KMS-11 (cell line): ENCODE data around the gene CD93.

Experiments used
- H2AFZ ChIP-seq: fragments of 200-600 bp; sonication (generic); 2 replicates; pipeline ENCODE4 v1.6.1; 2016; ENCODE audit warnings: antibody characterized with exemption, mixed run types, low read depth
- H3K27ac ChIP-seq: fragments of 200-600 bp; sonication (generic); 2 replicates; pipeline ENCODE4 v1.6.1; 2016; ENCODE audit warnings: mild to moderate bottlenecking, mixed run types
- H3K27me3 ChIP-seq: fragments of 200-600 bp; sonication (generic); 2 replicates; pipeline ENCODE4 v1.6.1; 2017; ENCODE audit warnings: mild to moderate bottlenecking, low read depth, mixed run types, moderate library complexity; ENCODE audit not compliant: insufficient read depth
- H3K36me3 ChIP-seq: fragments of 200-600 bp; sonication (generic); 2 replicates; pipeline ENCODE4 v1.6.1; 2017; ENCODE audit warnings: mild to moderate bottlenecking, mixed run types; ENCODE audit not compliant: insufficient read depth
- H3K4me1 ChIP-seq: fragments of 200-600 bp; sonication (generic); 2 replicates; pipeline ENCODE4 v1.6.1; 2016; ENCODE audit warnings: mild to moderate bottlenecking, low read depth, mixed run types; ENCODE audit not compliant: poor library complexity, severe bottlenecking
- H3K4me2 ChIP-seq: fragments of 200-600 bp; sonication (generic); 2 replicates; pipeline ENCODE4 v1.7.0; 2016; ENCODE audit warnings: mild to moderate bottlenecking, mixed run types
- H3K4me3 ChIP-seq: fragments of 200-600 bp; sonication (generic); IDR thresholded peaks from 2 replicates; pipeline ENCODE4 v1.6.1; 2017; ENCODE audit warnings: low read depth, low read length, mixed read lengths; ENCODE audit not compliant: insufficient read depth
- H3K79me2 ChIP-seq: fragments of 200-600 bp; sonication (generic); 2 replicates; pipeline ENCODE4 v1.6.1; 2016; ENCODE audit warnings: low read depth, mixed run types; ENCODE audit not compliant: insufficient read depth
- H3K9ac ChIP-seq: fragments of 200-600 bp; sonication (generic); 2 replicates; pipeline ENCODE4 v1.6.1; 2016; ENCODE audit warnings: mild to moderate bottlenecking, mixed run types
- H4K20me1 ChIP-seq: fragments of 200-600 bp; sonication (generic); 2 replicates; pipeline ENCODE4 v1.6.1; 2016; ENCODE audit warnings: mild to moderate bottlenecking, mixed run types; ENCODE audit not compliant: insufficient read depth
- CTCF ChIP-seq: fragments of 200-600 bp; sonication (generic); conservative IDR thresholded peaks from 2 replicates; pipeline ENCODE4 v1.6.1; 2017; ENCODE audit warnings: low read depth, mild to moderate bottlenecking, antibody characterized with exemption, low read length, moderate library complexity, mixed read lengths

Gene CD93

GRCh38 chr20:23065266-23066201, 20.6 kb downstream of the CD93 start:
- no peak overlapping the region for H3K9ac ChIP-seq
- no peak overlapping the region for H3K27ac ChIP-seq
- no peaks in the 10 kb centered on the region for H3K4me1 ChIP-seq
- H3K79me2 ChIP-seq = no peaks in the 10 kb centered on the region
- no peaks in the 10 kb centered on the region for H3K36me3 ChIP-seq
- TF ChIP-seq CTCF = no peak
- H3K27me3 ChIP-seq = no peaks in the 10 kb centered on the region
- H3K4me3 ChIP-seq = no peak overlapping the region
- H4K20me1 ChIP-seq = no peaks in the 10 kb centered on the region
- H2AFZ ChIP-seq = no peak overlapping the region
- H3K4me2 ChIP-seq = no peak overlapping the region

GRCh38 chr20:23063581-23063980, 22.5 kb downstream of the CD93 start:
- no peak overlapping the region for H3K4me2 ChIP-seq
- H3K27ac ChIP-seq = no peak overlapping the region
- no peaks in the 10 kb centered on the region for H3K79me2 ChIP-seq
- H3K9ac ChIP-seq = no peak overlapping the region
- no peaks in the 10 kb centered on the region for H3K36me3 ChIP-seq
- H3K4me3 ChIP-seq = no peak overlapping the region
- no peak overlapping the region for H2AFZ ChIP-seq
- H3K4me1 ChIP-seq = no peaks in the 10 kb centered on the region
- no peaks in the 10 kb centered on the region for H3K27me3 ChIP-seq
- no peak for TF ChIP-seq CTCF
- no peaks in the 10 kb centered on the region for H4K20me1 ChIP-seq

- Histone ChIP-seq H3K36me3 (no peaks in the 10 kb centered on the region), H3K27ac (no peak overlapping the region), H3K4me2 (no peak overlapping the region), H3K4me3 (no peak overlapping the region), H3K9ac (no peak overlapping the region), H4K20me1 (no peaks in the 10 kb centered on the region), H3K27me3 (no peaks in the 10 kb centered on the region), H3K79me2 (no peaks in the 10 kb centered on the region), H3K4me1 (no peaks in the 10 kb centered on the region), H2AFZ (no peak overlapping the region)
- no peak for TF ChIP-seq CTCF
Observed at GRCh38 chr20:23063168-23063567, 23.0 kb downstream of the CD93 start.

GRCh38 chr20:23062632-23063031, 23.5 kb downstream of the CD93 start:
- no peaks in the 10 kb centered on the region for H3K36me3 ChIP-seq
- TF ChIP-seq CTCF = no peak
- no peak overlapping the region for H2AFZ ChIP-seq
- H3K79me2 ChIP-seq = no peaks in the 10 kb centered on the region
- no peaks in the 10 kb centered on the region for H4K20me1 ChIP-seq
- no peak overlapping the region for H3K4me3 ChIP-seq
- no peak overlapping the region for H3K4me2 ChIP-seq
- H3K9ac ChIP-seq = no peak overlapping the region
- H3K27me3 ChIP-seq = no peaks in the 10 kb centered on the region
- no peak overlapping the region for H3K27ac ChIP-seq
- no peaks in the 10 kb centered on the region for H3K4me1 ChIP-seq
